GM21423 (cell line): Measurements from ENCODE around the gene C3orf70.

Experiments
- ATAC-seq: cut with Tn5 transposase; IDR thresholded peaks from one replicate; pipeline ENCODE4 v1.9.1; 2021; ENCODE audit warnings: mild to moderate bottlenecking, moderate library complexity; ENCODE audit not compliant: unreplicated experiment

C3orf70 gene

DNA sequence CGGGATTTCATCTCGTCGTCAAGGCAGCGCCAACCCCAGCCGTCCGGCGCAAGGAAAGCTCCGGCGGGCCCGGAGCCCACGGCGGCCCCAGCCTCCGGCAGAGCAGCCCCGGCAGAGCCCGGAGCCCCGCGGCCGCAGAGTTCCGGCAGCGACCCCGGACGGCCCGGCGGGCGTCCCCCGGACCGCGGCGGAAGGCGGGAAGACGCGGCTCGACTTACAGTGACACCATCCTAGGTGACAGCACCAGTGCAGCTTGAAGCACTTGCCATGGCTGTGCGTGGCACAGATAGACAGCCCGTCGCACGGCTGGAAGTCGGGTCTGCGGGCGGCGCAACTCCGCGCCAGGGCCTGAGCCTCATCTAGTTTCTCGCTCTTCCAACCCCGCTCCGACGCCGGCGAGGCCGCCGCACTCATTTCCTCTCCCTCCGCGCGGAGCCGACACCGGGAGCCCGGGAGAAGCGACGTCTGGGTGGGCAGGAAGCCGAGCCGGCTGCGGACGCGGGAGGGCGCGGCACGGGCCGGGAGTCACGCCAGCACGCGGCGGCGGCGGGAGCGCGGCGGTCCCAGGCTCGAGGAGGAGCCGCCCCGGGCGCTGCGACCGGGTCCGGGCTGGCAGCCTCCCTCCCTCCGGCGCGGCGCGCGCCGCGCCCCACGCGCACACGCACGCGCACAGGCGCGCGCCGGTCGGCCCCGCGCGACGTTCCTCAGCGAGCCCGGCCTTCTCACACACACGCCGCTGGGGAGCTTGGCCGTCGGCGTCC is at the start of gene C3orf70:
TSS of gene C3orf70 (minus strand) at position 651 of the 761 bp plus-strand sequence. CDS start at position 414, 237 bp downstream.
- no peak for ATAC-seq

GRCh38 chr3:185200639-185201038 is 47.8 kb upstream of the C3orf70 start:
- ATAC-seq: no peak

DNA sequence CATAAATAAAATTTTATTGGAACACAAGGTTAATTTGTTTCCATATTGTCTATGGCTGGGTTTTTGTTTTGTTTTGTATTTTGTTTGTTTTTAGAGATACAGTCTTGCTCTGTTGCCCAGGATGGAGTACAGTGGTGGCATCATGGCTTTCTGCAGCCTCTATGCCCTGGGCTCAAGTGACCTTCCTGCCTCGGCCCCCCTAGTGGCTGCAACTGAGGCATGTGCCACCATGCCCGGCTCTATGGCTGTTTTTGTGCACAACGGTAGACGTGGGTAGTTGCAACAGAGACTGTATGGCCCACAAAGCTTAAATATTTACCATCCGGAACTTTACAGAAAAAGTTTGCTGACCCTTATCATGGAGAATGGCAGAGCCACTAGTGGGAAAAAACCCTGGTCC is 46.8 kb upstream of the C3orf70 start:
- ATAC-seq: no peak

DNA sequence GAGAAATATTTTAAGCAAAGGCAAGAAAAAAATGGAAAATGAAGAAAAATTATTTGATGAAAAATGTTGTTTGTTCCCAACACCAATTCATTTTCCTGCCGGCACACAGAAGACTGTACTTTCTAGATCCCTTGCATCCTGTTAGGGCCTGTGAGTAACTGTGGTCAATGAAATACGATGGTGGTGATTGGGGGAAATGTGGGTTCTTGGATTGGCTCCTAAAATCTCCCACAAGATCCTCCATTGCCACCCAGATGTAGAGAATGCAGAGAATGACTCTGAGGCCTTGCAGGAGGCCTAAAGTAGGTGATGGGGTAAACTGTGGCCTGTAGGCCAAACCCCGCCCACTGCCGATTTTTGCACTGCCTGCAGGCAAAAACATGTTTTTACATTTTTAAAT is 46.3 kb upstream of the C3orf70 start:
- ATAC-seq: no peak

GRCh38 chr3:185197068-185197467 is 44.2 kb upstream of the C3orf70 start:
- no peak for ATAC-seq

DNA sequence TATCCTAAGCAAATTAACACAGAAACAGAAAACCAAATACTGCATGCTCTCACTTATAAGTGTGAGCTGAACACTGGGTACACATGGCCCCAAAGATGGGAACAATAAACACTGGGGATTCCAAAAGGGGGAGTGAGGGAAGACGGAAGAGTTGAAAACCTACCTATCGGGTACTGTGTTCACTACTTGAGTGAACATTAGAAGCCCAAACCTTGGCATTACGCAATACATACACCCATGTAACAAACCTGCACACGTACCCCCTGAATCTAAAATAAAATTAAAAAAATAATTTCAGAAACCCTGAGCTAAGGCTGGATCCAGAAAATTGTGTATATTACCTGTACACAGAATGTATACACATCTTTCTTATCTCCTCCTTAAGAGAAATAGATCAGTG is 42.8 kb upstream of the C3orf70 start:
- no peak for ATAC-seq

- no peak for ATAC-seq
Observed at GRCh38 chr3:185188816-185189215, 36.0 kb upstream of the C3orf70 start.

DNA sequence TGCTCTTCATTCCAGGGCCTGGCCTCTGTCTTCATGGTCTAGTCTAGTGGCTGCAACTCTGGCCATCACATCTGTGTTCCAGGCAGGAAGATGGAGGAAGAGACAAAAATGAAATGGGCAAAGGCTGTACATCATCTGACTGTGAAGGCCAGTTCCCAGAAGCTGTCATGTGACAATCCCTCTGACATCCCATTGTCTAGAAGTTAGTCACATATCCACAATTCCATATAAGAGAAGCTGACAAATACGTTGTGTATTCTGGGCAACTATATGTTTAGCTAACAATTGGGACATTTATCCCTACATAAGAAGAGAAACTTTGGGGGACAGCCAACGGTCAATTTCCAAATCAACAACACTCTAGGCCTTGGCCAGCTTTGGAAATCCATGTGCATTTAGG is 34.5 kb upstream of the C3orf70 start:
- ATAC-seq: no peak

- ATAC-seq: no peak
Observed at GRCh38 chr3:185176750-185177359, 24.0 kb upstream of the C3orf70 start.

- peak; percentile 62 for ATAC-seq
Observed at GRCh38 chr3:185175370-185175987, 22.6 kb upstream of the C3orf70 start.

- no peak for ATAC-seq
Observed at GRCh38 chr3:185172086-185173049, 19.5 kb upstream of the C3orf70 start.

GRCh38 chr3:185164428-185165217 is 11.8 kb upstream of the C3orf70 start:
- no peak for ATAC-seq

- ATAC-seq: no peak
Observed at GRCh38 chr3:185162634-185163033, 9.8 kb upstream of the C3orf70 start.

DNA sequence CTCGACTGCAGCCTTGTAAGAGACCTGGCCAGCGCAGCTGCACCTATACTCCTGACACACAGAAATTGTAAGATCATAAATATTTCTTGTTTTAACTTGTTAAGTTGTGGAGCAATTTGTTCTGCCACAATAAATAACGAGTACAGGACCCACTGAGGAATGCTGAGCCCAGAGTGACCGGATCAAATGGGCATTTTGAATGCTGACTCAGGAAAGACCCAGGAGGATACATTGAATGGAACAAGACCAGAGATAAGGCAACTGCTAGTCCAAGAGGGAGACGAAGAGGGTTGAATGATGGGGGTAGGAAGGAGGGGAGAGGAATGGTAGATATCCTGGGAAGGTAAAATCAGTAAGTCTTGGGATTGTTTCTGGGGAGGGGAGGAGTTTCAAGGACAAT is 8.9 kb upstream of the C3orf70 start:
- no peak for ATAC-seq

GRCh38 chr3:185157347-185157746 is 4.5 kb upstream of the C3orf70 start:
- ATAC-seq: no peak

GRCh38 chr3:185155678-185156077 is 2.8 kb upstream of the C3orf70 start:
- ATAC-seq: no peak

- ATAC-seq: no peak
Observed at GRCh38 chr3:185153861-185154629, 1.2 kb upstream of the C3orf70 start.

DNA sequence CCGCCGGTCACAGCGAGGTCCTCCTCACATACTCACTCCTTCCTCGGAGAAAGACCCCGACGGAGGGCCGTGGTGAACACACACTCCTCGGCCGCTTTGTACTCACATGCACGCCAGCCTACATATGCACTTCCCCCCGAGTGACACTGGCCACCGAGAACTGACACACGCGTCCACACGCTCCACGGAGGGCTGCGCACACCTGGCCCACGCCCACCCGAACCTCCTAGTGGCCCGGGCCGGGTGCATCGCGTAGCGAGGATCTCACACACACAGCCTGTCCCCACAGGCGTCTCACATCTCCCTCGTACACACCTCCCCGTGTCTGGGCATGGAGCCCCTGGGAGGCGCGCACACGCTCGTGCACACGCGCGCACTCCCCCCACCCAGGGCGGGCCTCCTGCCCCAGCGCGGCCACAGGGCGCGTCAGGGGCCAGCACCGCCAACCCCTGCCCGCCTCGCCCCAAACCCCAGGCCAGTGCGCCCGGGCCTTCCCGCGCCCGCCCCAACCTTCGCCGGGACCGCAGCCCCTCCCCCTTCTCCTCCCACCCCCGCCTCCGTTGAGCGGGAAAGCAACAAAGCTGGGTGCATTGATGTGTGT is 411 bp upstream of the C3orf70 start:
- ATAC-seq: no peak

DNA sequence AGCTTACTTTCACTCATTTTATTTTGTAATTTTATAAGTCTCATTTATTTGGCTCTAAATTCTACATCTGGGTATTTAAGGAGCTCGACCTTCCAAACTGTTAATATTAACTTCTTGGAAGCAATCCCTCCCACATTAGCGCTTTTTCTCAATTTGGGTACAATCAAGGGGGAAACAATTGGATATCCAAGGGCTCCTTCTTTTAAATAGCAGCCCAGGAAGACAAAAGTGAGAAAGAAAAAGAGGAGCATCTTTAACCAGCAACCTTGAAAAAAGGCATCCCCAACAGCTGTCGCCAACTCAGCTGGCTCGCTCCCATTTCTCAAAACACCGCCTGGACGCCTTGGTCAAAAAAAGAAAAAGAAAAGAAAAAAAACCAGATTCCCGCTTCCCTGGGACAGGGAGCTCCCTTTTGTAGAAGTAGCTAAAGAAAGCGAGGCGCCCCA is 873 bp downstream of the C3orf70 start:
- no peak for ATAC-seq
